LNCaP clone FGC (cell line): ENCODE data around the gene STXBP6.

Experiments used
- DNase-seq: peaks from one replicate; pipeline ENCODE4 v3.0.0-alpha.2; 2011; ENCODE audit warnings: low read depth
- H3K4me3 ChIP-seq: 2 replicates; pipeline ENCODE4 v1.5.1; 2011; ENCODE audit warnings: mild to moderate bottlenecking, low read depth, low read length, control low read depth
- TF ChIP-seq, protein P1 (sequence below): IDR thresholded peaks from 2 replicates; pipeline ENCODE4 v1.5.1; 2012; ENCODE audit warnings: mild to moderate bottlenecking; ENCODE audit not compliant: control insufficient read depth, insufficient read depth; ENCODE audit errors: extremely low read depth

Gene STXBP6

DNA sequence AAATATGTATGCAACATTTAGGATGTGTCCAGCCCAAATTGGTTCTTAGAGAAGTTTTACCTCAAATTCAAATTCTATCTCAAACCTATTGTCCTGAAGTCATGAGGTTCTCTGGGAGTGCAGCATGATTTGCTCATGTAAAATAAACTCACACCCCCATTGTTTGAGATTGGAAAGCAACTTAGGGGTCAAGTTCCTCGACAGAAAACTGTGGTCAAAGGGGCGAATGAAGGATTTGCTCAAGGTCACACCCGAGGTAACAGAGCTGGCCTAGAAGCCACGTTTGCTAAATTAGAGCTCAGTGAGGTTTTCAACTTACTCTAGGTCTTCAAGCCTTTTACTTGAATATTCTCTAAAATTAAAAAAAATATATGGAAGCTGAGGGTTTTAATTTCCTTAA lies 218.3 kb downstream of the STXBP6 start:
- TF ChIP-seq, protein P1, sequence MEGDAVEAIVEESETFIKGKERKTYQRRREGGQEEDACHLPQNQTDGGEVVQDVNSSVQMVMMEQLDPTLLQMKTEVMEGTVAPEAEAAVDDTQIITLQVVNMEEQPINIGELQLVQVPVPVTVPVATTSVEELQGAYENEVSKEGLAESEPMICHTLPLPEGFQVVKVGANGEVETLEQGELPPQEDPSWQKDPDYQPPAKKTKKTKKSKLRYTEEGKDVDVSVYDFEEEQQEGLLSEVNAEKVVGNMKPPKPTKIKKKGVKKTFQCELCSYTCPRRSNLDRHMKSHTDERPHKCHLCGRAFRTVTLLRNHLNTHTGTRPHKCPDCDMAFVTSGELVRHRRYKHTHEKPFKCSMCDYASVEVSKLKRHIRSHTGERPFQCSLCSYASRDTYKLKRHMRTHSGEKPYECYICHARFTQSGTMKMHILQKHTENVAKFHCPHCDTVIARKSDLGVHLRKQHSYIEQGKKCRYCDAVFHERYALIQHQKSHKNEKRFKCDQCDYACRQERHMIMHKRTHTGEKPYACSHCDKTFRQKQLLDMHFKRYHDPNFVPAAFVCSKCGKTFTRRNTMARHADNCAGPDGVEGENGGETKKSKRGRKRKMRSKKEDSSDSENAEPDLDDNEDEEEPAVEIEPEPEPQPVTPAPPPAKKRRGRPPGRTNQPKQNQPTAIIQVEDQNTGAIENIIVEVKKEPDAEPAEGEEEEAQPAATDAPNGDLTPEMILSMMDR: no peak
- no peak for DNase-seq
- no peak overlapping the region for H3K4me3 ChIP-seq

DNA sequence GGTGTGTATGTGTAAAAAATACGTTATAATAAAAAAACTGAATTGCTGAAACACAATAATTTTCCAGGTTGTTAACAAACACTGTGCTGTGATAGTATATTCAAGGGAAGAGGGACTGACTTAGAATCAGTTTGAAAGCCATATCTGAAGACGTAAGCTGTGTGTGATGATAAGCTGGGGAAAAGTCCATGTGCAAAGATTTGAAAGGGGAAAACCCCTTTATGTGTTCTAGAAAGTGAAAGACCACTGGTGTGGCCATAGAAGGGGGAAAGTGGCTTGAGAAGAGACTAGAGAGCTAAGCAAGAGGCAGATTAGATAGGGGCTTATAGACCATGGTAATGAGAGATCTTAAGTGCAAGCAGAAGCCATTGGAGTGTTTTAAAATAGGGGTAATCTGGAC lies 220.1 kb downstream of the STXBP6 start:
- DNase-seq: no peak
- no peak overlapping the region for H3K4me3 ChIP-seq
- TF ChIP-seq, protein P1: no peak

DNA sequence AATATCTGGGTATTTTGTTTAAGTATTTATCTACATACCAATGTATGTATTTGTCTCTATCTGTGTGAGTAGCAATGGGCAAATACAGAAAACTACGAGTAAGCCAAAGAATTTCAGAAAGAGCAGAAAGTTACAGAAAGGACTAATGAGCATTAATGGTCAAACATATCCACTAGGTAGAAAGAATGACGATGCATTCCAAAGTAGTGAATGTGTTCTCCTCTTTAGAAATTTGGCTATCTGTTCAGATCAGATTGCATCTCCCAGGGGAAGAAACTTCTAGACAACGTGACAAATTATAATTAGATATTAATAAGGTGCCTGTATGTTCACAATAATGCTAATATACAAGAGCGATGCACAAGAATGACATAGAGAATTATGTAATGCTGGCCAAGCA lies 221.5 kb downstream of the STXBP6 start:
- no peak for DNase-seq
- H3K4me3 ChIP-seq: no peak overlapping the region
- TF ChIP-seq, protein P1: no peak

DNA sequence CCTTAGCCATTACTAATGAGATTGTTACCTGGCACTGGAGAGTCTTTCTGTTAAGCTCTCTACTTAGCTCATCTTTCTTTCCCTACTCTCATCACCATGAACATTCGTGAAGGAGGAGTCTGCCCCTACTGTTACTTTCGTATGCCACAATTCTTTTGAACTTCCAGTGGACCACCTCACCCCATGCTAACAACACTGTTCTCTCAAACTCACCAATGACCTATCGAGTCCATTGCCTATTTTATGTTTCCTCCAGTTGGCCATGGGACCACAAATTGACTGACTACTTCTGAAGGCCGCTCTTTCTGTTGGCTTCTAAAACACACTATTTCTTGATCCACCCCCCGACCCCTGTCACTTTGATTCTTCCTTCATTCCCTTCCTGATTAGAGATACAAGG lies 223.6 kb downstream of the STXBP6 start:
- TF ChIP-seq, protein P1: no peak
- no peak overlapping the region for H3K4me3 ChIP-seq
- DNase-seq: no peak

DNA sequence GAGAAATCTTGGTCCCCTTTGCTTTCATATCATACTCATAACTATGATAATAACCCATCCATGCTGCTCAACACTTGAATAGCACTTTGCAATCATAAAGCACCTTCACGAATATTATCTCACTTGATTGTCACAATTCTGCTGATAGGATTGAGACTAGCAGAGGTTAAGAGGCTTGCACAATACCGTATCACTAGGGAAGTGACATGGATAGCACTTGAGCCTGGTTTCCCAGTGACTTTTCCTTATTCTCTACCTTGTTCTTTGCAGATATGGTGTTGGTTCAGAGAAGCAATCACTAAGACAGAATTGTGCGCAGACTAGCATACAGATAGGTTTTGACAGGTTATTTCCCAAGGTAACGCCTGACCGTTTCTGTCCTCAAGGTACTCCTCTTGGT lies 229.3 kb downstream of the STXBP6 start:
- no peak overlapping the region for H3K4me3 ChIP-seq
- TF ChIP-seq, protein P1: no peak

DNA sequence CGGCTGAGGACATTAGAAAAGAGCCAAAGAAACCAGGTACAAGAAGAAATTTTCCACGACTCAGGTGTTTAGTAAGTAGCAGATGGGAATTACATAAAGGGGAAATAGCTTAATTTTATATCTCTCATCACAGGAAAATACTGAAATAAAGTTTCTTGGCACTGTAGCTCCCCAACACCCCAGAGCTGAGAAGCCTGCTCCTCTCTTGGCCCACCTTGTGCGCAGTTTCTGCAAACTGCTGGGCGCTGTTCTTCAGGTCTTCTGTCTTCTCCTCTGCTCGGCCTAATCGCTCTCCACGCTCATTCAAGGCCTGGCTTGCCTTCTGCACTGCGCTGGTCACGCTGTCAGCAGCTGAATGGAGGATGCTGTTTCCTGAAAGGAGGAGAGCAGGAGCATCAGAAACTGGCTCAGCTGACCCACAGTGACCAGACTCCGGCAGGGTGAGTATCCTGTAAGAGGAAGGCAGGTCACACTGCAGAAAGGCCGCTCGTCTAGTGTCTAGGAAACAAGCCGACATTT lies 231.1 kb downstream of the STXBP6 start:
- no peak overlapping the region for H3K4me3 ChIP-seq
- no peak for DNase-seq
- TF ChIP-seq, protein P1: no peak

More for the DNA sequence above, 229.3 kb downstream of the STXBP6 start:
- no peak for DNase-seq
